H9 (cell line): ENCODE measurements around the gene SSTR5. TPM values are rescaled to one million over a fixed set of nuclear protein-coding genes. Genes with fewer than 3 reads are reported as not detected.

ENCODE experiments used
- DNase-seq: peaks from one replicate; pipeline ENCODE4 v3.0.0-alpha.2; 2017
- H2AFZ ChIP-seq: one replicate; pipeline ENCODE4 v1.6.1; 2013; ENCODE audit warnings: mild to moderate bottlenecking, low read length, control low read depth, moderate library complexity
- H2AK5ac ChIP-seq: 2 replicates; pipeline ENCODE4 v1.6.1; 2013; ENCODE audit warnings: low read length, control low read depth, mixed read lengths; ENCODE audit not compliant: insufficient read length
- H2BK120ac ChIP-seq: one replicate; pipeline ENCODE4 v1.6.1; 2013; ENCODE audit warnings: low read depth, mild to moderate bottlenecking, low read length, control low read depth, inconsistent platforms; ENCODE audit not compliant: poor library complexity, severe bottlenecking
- H2BK12ac ChIP-seq: 2 replicates; pipeline ENCODE4 v1.6.1; 2013; ENCODE audit warnings: low read length, control low read depth, mixed read lengths, low read depth; ENCODE audit not compliant: insufficient read length
- H2BK15ac ChIP-seq: 2 replicates; pipeline ENCODE4 v1.6.1; 2013; ENCODE audit warnings: low read depth, low read length, control low read depth
- H2BK20ac ChIP-seq: one replicate; pipeline ENCODE4 v1.6.1; 2013; ENCODE audit warnings: low read depth, mild to moderate bottlenecking, low read length, control low read depth, inconsistent platforms; ENCODE audit not compliant: poor library complexity, severe bottlenecking
- H2BK5ac ChIP-seq: 2 replicates; pipeline ENCODE4 v1.6.1; 2013; ENCODE audit warnings: low read length, control low read depth, mixed read lengths; ENCODE audit not compliant: insufficient read length
- H3K14ac ChIP-seq: 2 replicates; pipeline ENCODE4 v1.6.1; 2013; ENCODE audit warnings: low read length, control low read depth; ENCODE audit not compliant: insufficient read depth
- H3K18ac ChIP-seq: 2 replicates; pipeline ENCODE4 v1.6.1; 2013; ENCODE audit warnings: low read depth, mild to moderate bottlenecking, mixed read lengths, low read length, control low read depth; ENCODE audit not compliant: insufficient read length
- H3K23ac ChIP-seq: 2 replicates; pipeline ENCODE4 v1.6.1; 2013; ENCODE audit warnings: low read length, control low read depth, mixed read lengths, low read depth; ENCODE audit not compliant: insufficient read length
- H3K23me2 ChIP-seq: 2 replicates; pipeline ENCODE4 v1.6.1; 2013; ENCODE audit warnings: low read depth, mild to moderate bottlenecking, mixed read lengths, low read length, control low read depth; ENCODE audit not compliant: insufficient read length, poor library complexity, severe bottlenecking
- H3K27ac ChIP-seq: 2 replicates; pipeline ENCODE4 v1.5.1; 2013; ENCODE audit warnings: low read length, control low read depth, mixed read lengths, low read depth; ENCODE audit not compliant: insufficient read length
- H3K27me3 ChIP-seq: 2 replicates; pipeline ENCODE4 v1.6.1; 2013; ENCODE audit warnings: low read length, control low read depth, inconsistent platforms; ENCODE audit not compliant: insufficient read depth
- H3K4ac ChIP-seq: 2 replicates; pipeline ENCODE4 v1.6.1; 2013; ENCODE audit warnings: low read depth, mild to moderate bottlenecking, control low read depth, inconsistent platforms, low read length, moderate library complexity
- H3K4me1 ChIP-seq: 2 replicates; pipeline ENCODE4 v1.6.1; 2013; ENCODE audit warnings: low read length, control low read depth, inconsistent platforms; ENCODE audit not compliant: insufficient read depth
- H3K4me2 ChIP-seq: 2 replicates; pipeline ENCODE4 v1.6.1; 2013; ENCODE audit warnings: low read length, control low read depth, mixed read lengths; ENCODE audit not compliant: insufficient read length, insufficient read depth
- H3K56ac ChIP-seq: 2 replicates; pipeline ENCODE4 v1.6.1; 2013; ENCODE audit warnings: low read depth, mild to moderate bottlenecking, mixed read lengths, low read length, control low read depth; ENCODE audit not compliant: insufficient read length
- H3K79me1 ChIP-seq: 2 replicates; pipeline ENCODE4 v1.6.1; 2013; ENCODE audit warnings: low read depth, mild to moderate bottlenecking, moderate library complexity, low read length, control low read depth, inconsistent platforms; ENCODE audit not compliant: insufficient read depth, poor library complexity, severe bottlenecking
- H3K79me2 ChIP-seq: 2 replicates; pipeline ENCODE4 v1.6.1; 2013; ENCODE audit warnings: low read length, control low read depth, inconsistent platforms; ENCODE audit not compliant: insufficient read depth
- H3K9ac ChIP-seq: 2 replicates; pipeline ENCODE4 v1.6.1; 2013; ENCODE audit warnings: low read length, control low read depth, mixed read lengths; ENCODE audit not compliant: insufficient read length; ENCODE audit errors: extremely low read depth
- H3K9me3 ChIP-seq: one replicate; pipeline ENCODE4 v1.6.1; 2013; ENCODE audit warnings: low read depth, low read length, inconsistent platforms; ENCODE audit not compliant: control insufficient read depth
- H3T11ph ChIP-seq: one replicate; pipeline ENCODE4 v1.6.1; 2013; ENCODE audit warnings: mild to moderate bottlenecking, low read length, control low read depth, inconsistent platforms
- H4K20me1 ChIP-seq: one replicate; pipeline ENCODE4 v1.6.1; 2013; ENCODE audit not compliant: control insufficient read depth, insufficient read length, insufficient read depth
- H4K5ac ChIP-seq: 2 replicates; pipeline ENCODE4 v1.6.1; 2013; ENCODE audit warnings: low read depth, mild to moderate bottlenecking, mixed read lengths, low read length, control low read depth; ENCODE audit not compliant: insufficient read length
- H4K8ac ChIP-seq: replicated peaks from 2 replicates; pipeline ENCODE4 v1.6.1; 2013; ENCODE audit warnings: low read length, control low read depth, mixed read lengths, low read depth; ENCODE audit not compliant: insufficient read length
- H4K91ac ChIP-seq: 2 replicates; pipeline ENCODE4 v1.6.1; 2013; ENCODE audit warnings: low read depth, mild to moderate bottlenecking, moderate library complexity, mixed read lengths, low read length, control low read depth; ENCODE audit not compliant: insufficient read length
- H3K27ac Mint-ChIP-seq, 3 experiments: 2 replicates in 2 of 3; 3 replicates in 1 of 3; pipeline ENCODE4 v1.8.0; 2020 to 2021; ENCODE audit warnings: mixed read lengths in 3 of 3, mild to moderate bottlenecking in 1 of 3, moderate library complexity in 1 of 3
- H3K27me3 Mint-ChIP-seq: 2 replicates; pipeline ENCODE4 v1.8.0; 2021; ENCODE audit warnings: low read depth, mild to moderate bottlenecking, moderate library complexity, mixed read lengths
- H3K36me3 Mint-ChIP-seq, 3 experiments: 2 replicates in 2 of 3; 3 replicates in 1 of 3; pipeline ENCODE4 v1.8.0; 2020 to 2021; ENCODE audit warnings: low read depth in 3 of 3, mixed read lengths in 3 of 3; ENCODE audit not compliant: insufficient read depth in 1 of 3
- H3K4me1 Mint-ChIP-seq, 2 experiments: 2 replicates each; pipeline ENCODE4 v1.8.0; 2020; ENCODE audit warnings: mixed read lengths in 2 of 2
- H3K4me3 Mint-ChIP-seq, 2 experiments: 2 replicates in 1 of 2; 3 replicates in 1 of 2; pipeline ENCODE4 v1.8.0; 2020 to 2021; ENCODE audit warnings: mild to moderate bottlenecking in 2 of 2, mixed read lengths in 2 of 2, moderate library complexity in 1 of 2
- H3K9me3 Mint-ChIP-seq, 2 experiments: 2 replicates in 1 of 2; 3 replicates in 1 of 2; pipeline ENCODE4 v1.8.0; 2020; ENCODE audit warnings: mild to moderate bottlenecking in 2 of 2, mixed read lengths in 2 of 2, moderate library complexity in 1 of 2
- WGBS: extraction: QIAGEN DNeasy Blood & Tissue Kit; methylation state at CpG from one replicate; pipeline ENCODE4 v1.1.7; 2013; ENCODE audit warnings: missing lambda C conversion rate, low lambda C conversion rate, mixed read lengths; ENCODE audit not compliant: insufficient read length; ENCODE audit errors: extremely low coverage; 5-methylcytosine and 5-hydroxymethylcytosine counted together
- total RNA-seq: library from RNA; stranded (reverse); gene quantifications from 2 replicates; pipeline ENCODE4 v1.2.1, GENCODE V29; 2021
- TF ChIP-seq, protein P1 (sequence below): fragments of 200-600 bp; sonication (generic); conservative IDR thresholded peaks from 3 replicates; pipeline ENCODE4 v1.8.0; 2021; ENCODE audit warnings: antibody characterized with exemption, mild to moderate bottlenecking

The SSTR5 gene
- total RNA-seq, 1 experiment from 2014 or later: 0.22 TPM

DNA sequence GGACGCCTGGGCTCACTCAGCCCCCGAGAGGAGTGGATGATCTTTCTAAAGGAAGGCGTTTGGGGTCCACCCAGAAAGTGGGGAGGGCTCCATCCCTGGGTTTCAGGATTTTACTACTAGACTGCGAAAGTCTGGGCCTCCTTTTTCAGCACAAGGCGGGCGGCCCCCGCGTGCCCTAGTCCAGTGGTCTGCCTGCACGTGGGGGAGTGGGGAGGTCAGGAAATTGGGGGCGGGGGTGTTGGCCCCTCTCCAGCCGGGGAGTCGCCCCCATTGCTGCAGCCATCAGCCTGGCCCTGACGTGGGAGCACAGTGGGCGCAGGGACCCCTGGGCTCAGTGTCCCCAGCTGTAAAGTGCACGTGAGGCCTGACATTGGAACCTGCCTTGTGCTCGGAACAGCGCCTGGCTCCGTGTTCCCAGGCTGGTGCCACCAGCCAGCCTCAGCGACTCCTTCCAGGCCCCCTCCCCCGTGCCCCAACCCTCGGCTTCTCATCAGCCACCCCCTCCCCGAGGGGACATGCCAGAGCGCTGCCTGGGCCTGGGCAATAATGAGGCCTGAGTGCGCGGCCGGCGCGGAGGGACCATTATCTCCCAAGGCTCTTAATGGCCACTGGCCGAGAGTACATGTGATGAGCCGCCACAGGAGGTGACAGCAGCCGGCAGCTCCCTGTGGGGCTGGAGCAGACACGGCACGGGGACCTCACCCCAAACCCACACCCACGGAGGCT is 25.9 kb downstream of the SSTR5 start:
- Histone ChIP-seq H2AFZ (no peak overlapping the region), H2BK15ac (no peak overlapping the region), H3K14ac (no peak overlapping the region), H3K56ac (no peak overlapping the region), H4K91ac (no peak overlapping the region), H3T11ph (no peak overlapping the region), H3K9ac (no peak overlapping the region), H3K79me2 (no peaks in the 10 kb centered on the region), H4K5ac (no peak overlapping the region), H2BK20ac (no peak overlapping the region), H3K23ac (no peak overlapping the region), H2AK5ac (no peak overlapping the region), H2BK5ac (no peak overlapping the region), H3K9me3 (no peaks in the 10 kb centered on the region), H3K79me1 (no peaks in the 10 kb centered on the region), H3K18ac (no peak overlapping the region), H3K4ac (no peak overlapping the region), H4K20me1 (no peaks in the 10 kb centered on the region), H2BK120ac (no peak overlapping the region), H3K27ac (no peak overlapping the region), H4K8ac (no peak overlapping the region), H3K27me3 (no peaks in the 10 kb centered on the region), H3K4me2 (no peak overlapping the region), H3K4me1 (no peaks in the 10 kb centered on the region), H3K23me2 (peaks cover 4% of the 10 kb centered on the region), H2BK12ac (no peak overlapping the region)
- Mint-ChIP-seq H3K27ac (no peak overlapping the region; a peak in 1 of 7 replicates), H3K36me3 (no peaks in the 10 kb centered on the region), H3K27me3 (no peaks in the 10 kb centered on the region; the same call in 1 of the 2 replicates), H3K4me1 (peaks cover 0 to 7% of the 10 kb centered on the region in 2 experiments; a peak in 2 of 4 replicates), H3K9me3 (no peaks in the 10 kb centered on the region), H3K4me3 (no peak overlapping the region)
- TF ChIP-seq, protein P1, sequence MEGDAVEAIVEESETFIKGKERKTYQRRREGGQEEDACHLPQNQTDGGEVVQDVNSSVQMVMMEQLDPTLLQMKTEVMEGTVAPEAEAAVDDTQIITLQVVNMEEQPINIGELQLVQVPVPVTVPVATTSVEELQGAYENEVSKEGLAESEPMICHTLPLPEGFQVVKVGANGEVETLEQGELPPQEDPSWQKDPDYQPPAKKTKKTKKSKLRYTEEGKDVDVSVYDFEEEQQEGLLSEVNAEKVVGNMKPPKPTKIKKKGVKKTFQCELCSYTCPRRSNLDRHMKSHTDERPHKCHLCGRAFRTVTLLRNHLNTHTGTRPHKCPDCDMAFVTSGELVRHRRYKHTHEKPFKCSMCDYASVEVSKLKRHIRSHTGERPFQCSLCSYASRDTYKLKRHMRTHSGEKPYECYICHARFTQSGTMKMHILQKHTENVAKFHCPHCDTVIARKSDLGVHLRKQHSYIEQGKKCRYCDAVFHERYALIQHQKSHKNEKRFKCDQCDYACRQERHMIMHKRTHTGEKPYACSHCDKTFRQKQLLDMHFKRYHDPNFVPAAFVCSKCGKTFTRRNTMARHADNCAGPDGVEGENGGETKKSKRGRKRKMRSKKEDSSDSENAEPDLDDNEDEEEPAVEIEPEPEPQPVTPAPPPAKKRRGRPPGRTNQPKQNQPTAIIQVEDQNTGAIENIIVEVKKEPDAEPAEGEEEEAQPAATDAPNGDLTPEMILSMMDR: no peak
- WGBS: no CpG with 5 or more reads among the region's 34 CpGs
- no peak for DNase-seq
